Mucosa of rectum (tissue), 2 donors: ENCODE measurements around the gene TSHZ3.

Experiments used
- H3K27ac ChIP-seq, 2 donors: one replicate each; pipeline ENCODE4 v1.7.0; 2013; ENCODE audit warnings: inconsistent platforms in 2 of 2, low read depth in 2 of 2, low read length in 2 of 2
- H3K27me3 ChIP-seq, 2 donors: one replicate each; pipeline ENCODE4 v1.7.0; 2013; ENCODE audit warnings: low read length in 2 of 2; ENCODE audit not compliant: control insufficient read depth in 2 of 2, insufficient read depth in 2 of 2
- H3K36me3 ChIP-seq, 2 donors: one replicate each; pipeline ENCODE4 v1.7.0; 2013; ENCODE audit warnings: low read length in 2 of 2; ENCODE audit not compliant: control insufficient read depth in 2 of 2, insufficient read depth in 2 of 2
- H3K4me1 ChIP-seq, 2 donors: one replicate each; pipeline ENCODE4 v1.7.0; 2013; ENCODE audit warnings: low read length in 2 of 2, mild to moderate bottlenecking in 1 of 2; ENCODE audit not compliant: control insufficient read depth in 2 of 2, insufficient read depth in 2 of 2
- H3K4me3 ChIP-seq, 2 donors: one replicate each; pipeline ENCODE4 v1.7.0; 2013; ENCODE audit warnings: low read length in 2 of 2
- H3K9ac ChIP-seq, 2 donors: one replicate each; pipeline ENCODE4 v1.7.0; 2013; ENCODE audit warnings: low read length in 2 of 2, low read depth in 1 of 2, mild to moderate bottlenecking in 1 of 2
- H3K9me3 ChIP-seq, 2 donors: one replicate each; pipeline ENCODE4 v1.7.0; 2013; ENCODE audit warnings: low read length in 2 of 2; ENCODE audit not compliant: control insufficient read depth in 2 of 2
- donor health status: healthy.
- donor health status: Normal muscosa, but diverticular disease.

Gene TSHZ3

GRCh38 chr19:31314156-31314555, 35.1 kb downstream of the TSHZ3 start:
- H3K4me3 ChIP-seq = no peak overlapping the region

DNA sequence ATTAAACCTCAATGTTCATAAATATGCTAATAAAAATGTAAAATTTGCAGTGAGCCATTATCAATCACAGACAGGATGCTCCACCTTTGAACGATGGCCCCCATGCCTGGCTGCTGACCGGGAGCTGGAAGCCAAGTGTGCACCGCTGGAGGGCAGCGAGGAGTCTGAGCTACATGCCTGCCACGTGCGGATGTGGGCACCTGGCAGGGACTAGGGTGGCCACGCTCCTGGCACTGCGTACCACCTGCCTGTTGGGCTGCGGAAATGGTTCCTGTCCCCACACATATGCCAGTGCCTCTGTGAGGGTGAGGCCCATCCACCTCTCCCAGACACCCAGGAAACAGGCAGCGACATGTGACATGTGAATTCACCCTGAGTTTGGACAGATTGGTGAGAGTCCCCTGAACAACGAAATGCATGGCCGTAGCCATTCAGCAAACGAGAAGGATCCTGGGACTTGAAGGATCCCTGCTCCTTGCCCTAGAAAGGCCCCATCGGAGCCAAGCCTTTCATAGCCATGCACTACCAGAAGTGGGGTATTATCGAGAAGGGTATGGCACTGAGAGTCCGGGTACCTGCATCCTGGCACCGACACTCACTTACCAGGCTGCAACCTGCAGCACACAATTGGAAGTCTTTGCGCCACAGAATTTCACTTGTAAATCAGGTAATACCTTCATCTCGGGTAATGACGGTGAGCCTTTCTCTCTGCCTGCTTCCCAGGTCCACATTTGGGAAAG, 35.8 kb downstream of the TSHZ3 start:
- H3K36me3 ChIP-seq = no peaks in the 10 kb centered on the region
- no peaks in the 10 kb centered on the region for H3K9me3 ChIP-seq
- no peak overlapping the region for H3K4me3 ChIP-seq
- no peak overlapping the region for H3K27ac ChIP-seq
- H3K4me1 ChIP-seq = peaks cover 0 to 3% of the 10 kb centered on the region in 2 donors
- H3K27me3 ChIP-seq = no peaks in the 10 kb centered on the region
- H3K9ac ChIP-seq = no peak overlapping the region

More at GRCh38 chr19:31314156-31314555, 35.1 kb downstream of the TSHZ3 start:
- Histone ChIP-seq H3K36me3 (no peaks in the 10 kb centered on the region), H3K27me3 (no peaks in the 10 kb centered on the region), H3K9ac (no peak overlapping the region), H3K27ac (no peak overlapping the region), H3K9me3 (no peaks in the 10 kb centered on the region), H3K4me1 (peaks cover 0 to 3% of the 10 kb centered on the region in 2 donors)

DNA sequence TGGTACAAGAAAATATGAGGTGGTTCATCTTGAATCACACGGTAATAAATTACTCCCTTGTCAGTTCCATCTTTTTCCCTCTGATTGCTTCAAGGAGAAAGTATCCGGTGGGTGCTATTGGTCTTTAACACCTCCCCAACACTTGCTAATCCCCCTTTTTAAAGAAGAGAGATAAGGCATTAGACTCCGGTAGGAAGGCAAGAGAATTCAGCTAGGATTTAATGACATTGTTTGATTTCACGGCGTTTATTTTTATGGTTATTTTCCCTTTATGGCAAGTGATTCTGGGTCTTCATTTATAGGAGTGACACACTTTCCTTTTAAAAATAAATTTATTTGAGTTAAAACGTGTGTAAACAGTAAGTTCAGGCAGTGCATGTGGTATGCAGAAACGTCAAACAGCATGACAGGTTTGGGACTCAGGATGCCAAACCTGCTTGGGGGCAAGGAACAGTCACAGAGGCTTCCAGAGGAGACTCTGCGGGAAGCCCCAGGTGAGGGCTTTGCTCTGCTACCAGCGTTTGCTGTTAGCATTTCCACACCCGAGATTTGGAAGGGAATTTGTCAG, 36.5 kb downstream of the TSHZ3 start:
- Histone ChIP-seq H3K36me3 (no peaks in the 10 kb centered on the region), H3K9ac (no peak overlapping the region), H3K4me1 (peaks cover 0 to 3% of the 10 kb centered on the region in 2 donors), H3K9me3 (no peaks in the 10 kb centered on the region), H3K27ac (no peak overlapping the region), H3K4me3 (no peak overlapping the region), H3K27me3 (no peaks in the 10 kb centered on the region)

GRCh38 chr19:31312009-31312676, 37.1 kb downstream of the TSHZ3 start:
- Histone ChIP-seq H3K27ac (no peak overlapping the region), H3K9me3 (no peaks in the 10 kb centered on the region), H3K9ac (no peak overlapping the region)

DNA sequence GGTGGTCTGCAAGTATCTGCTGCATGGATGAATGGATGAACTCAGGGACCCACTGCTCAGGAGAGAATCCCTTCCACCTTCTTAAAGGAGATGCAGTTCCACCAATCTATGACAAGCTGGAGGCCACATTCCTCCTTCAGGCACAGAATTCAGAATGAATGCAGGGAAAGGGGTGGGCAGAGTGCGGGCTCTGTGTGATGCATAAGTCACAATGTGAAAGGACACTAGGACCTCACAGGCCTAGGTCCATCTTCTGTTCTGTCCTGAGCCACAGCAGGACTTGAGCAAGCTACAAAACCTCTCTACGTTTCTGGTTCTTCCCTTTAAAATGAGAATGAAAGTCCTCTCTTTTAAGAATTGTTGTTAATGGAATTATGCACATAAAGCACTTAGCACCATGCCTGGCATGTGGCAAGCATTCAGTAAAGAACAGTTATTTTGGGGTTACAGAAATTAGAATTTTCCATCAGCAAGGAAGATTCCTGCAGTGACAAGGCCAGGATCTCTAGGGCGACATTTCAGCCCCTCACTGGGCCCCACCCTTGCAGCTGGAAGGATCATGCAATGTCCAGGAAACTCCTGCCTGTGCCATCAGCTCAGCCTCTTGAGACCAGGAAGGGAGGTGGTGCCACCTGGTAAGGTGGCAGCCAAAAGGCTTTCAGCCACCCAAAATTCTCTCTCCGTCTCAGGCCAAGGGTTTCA, 38.7 kb downstream of the TSHZ3 start:
- Histone ChIP-seq H3K27ac (no peak overlapping the region), H3K4me1 (no peaks in the 10 kb centered on the region), H3K36me3 (no peaks in the 10 kb centered on the region), H3K4me3 (no peak overlapping the region), H3K27me3 (no peaks in the 10 kb centered on the region), H3K9ac (no peak overlapping the region), H3K9me3 (no peaks in the 10 kb centered on the region)

More at GRCh38 chr19:31312009-31312676, 37.1 kb downstream of the TSHZ3 start:
- Histone ChIP-seq H3K27me3 (no peaks in the 10 kb centered on the region), H3K4me3 (no peak overlapping the region), H3K4me1 (peaks cover 0 to 3% of the 10 kb centered on the region in 2 donors), H3K36me3 (no peaks in the 10 kb centered on the region)

GRCh38 chr19:31308781-31309180, 40.5 kb downstream of the TSHZ3 start:
- Histone ChIP-seq H3K4me3 (no peak overlapping the region), H3K27ac (no peak overlapping the region), H3K4me1 (no peaks in the 10 kb centered on the region), H3K27me3 (no peaks in the 10 kb centered on the region), H3K36me3 (no peaks in the 10 kb centered on the region), H3K9me3 (no peaks in the 10 kb centered on the region), H3K9ac (no peak overlapping the region)

- H3K27ac ChIP-seq = no peak overlapping the region
- H3K36me3 ChIP-seq = no peaks in the 10 kb centered on the region
- no peaks in the 10 kb centered on the region for H3K4me1 ChIP-seq
- H3K27me3 ChIP-seq = no peaks in the 10 kb centered on the region
- no peak overlapping the region for H3K4me3 ChIP-seq
- H3K9me3 ChIP-seq = no peaks in the 10 kb centered on the region
- H3K9ac ChIP-seq = no peak overlapping the region
Measured at GRCh38 chr19:31307071-31307669, 42.1 kb downstream of the TSHZ3 start.

- no peaks in the 10 kb centered on the region for H3K4me1 ChIP-seq
- H3K27ac ChIP-seq = no peak overlapping the region
- H3K4me3 ChIP-seq = no peak overlapping the region
Measured at GRCh38 chr19:31306006-31306753, 43.1 kb downstream of the TSHZ3 start.

DNA sequence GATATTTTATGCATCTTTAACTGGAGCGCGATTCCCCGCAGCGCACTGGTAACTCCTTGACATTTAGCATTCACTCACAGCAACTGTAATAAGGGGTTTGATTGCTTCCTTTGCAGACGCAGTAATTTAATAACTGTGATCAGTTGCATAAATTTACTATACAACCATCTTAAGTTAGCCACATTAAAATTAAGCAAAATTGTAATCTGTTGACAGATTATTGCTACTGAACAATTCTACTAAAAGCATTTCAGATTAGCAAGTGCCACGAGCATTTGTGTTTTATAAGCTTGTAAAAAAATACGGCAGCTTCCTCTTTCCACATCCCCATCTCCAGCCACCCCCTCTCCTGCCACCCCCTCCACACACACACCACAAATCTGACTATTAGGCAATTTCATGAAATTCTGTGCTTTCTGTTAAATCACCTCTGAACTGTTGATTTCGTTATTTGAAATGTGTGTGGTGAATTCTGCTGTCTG, 44.4 kb downstream of the TSHZ3 start:
- Histone ChIP-seq H3K27me3 (no peaks in the 10 kb centered on the region), H3K4me1 (no peaks in the 10 kb centered on the region), H3K9ac (no peak overlapping the region), H3K4me3 (no peak overlapping the region), H3K36me3 (no peaks in the 10 kb centered on the region), H3K27ac (no peak overlapping the region), H3K9me3 (no peaks in the 10 kb centered on the region)

More at GRCh38 chr19:31306006-31306753, 43.1 kb downstream of the TSHZ3 start:
- no peaks in the 10 kb centered on the region for H3K9me3 ChIP-seq
- no peaks in the 10 kb centered on the region for H3K36me3 ChIP-seq
- no peak overlapping the region for H3K9ac ChIP-seq
- no peaks in the 10 kb centered on the region for H3K27me3 ChIP-seq
